Breast epithelium (tissue), 3 donors: Measurements from ENCODE around the gene LBHD2.

ENCODE experiments used
- CTCF ChIP-seq, 3 donors: fragments of 450-650 bp; IDR thresholded peaks; one replicate each; pipeline ENCODE4 v1.5.1; 2016 to 2017; ENCODE audit warnings: antibody characterized with exemption in 3 of 3, mild to moderate bottlenecking in 3 of 3, moderate library complexity in 3 of 3
- POLR2AphosphoS5 ChIP-seq, 3 donors: sonication (generic); formaldehyde crosslinking; IDR thresholded peaks; one replicate each; pipeline ENCODE4 v1.6.1; 2017; ENCODE audit warnings: antibody characterized with exemption in 3 of 3

GRCh38 chr14:103124501-103125001 is 40.5 kb downstream of the LBHD2 start:
- TF ChIP-seq CTCF (IDR thresholded peaks at IDR 0.05) (no peak), POLR2AphosphoS5 (IDR thresholded peaks at IDR 0.05) (no peak)
